Left kidney (tissue), 2 donors: ENCODE results near the gene KLC1. TPM values are rescaled to one million over a fixed set of nuclear protein-coding genes. Genes with fewer than 3 reads are reported as not detected.
A peak's percentile ranks its signal among the peaks of the same experiment; 100 is the strongest.
"Not testable (repeated sequence)": the region's sequence is repeated elsewhere in the genome, so short reads cannot be mapped to it uniquely, and the experiment has no call there.

Experiments
- DNase-seq: peaks from one replicate; pipeline ENCODE4 v3.0.0-alpha.2; 2013
- polyA plus RNA-seq: library from polyadenylated mRNA; unstranded; fragments of 120-200 nt; gene quantifications from one replicate; pipeline ENCODE4 v1.2.1, GENCODE V29; 2013; ENCODE audit not compliant: insufficient read length

The KLC1 gene
- polyA plus RNA-seq, 1 donor = 138 TPM

- no peak for DNase-seq
Measured at GRCh38 chr14:103623883-103624482, 5.0 kb upstream of the KLC1 start.

- DNase-seq = no peak
Measured at GRCh38 chr14:103624860-103625259, 4.2 kb upstream of the KLC1 start.

- no peak for DNase-seq
Measured at GRCh38 chr14:103625356-103626095, 3.5 kb upstream of the KLC1 start.

GRCh38 chr14:103626146-103626850, 2.7 kb upstream of the KLC1 start:
- DNase-seq = no peak

GRCh38 chr14:103627073-103628025, 1.7 kb upstream of the KLC1 start:
- DNase-seq = no peak

GRCh38 chr14:103628221-103628683, 759 bp upstream of the KLC1 start:
- peak; percentile 34 for DNase-seq

- DNase-seq = peak; percentile 32
Measured at GRCh38 chr14:103629503-103630121, 601 bp downstream of the KLC1 start.

GRCh38 chr14:103630364-103631108, 1.5 kb downstream of the KLC1 start:
- DNase-seq = no peak

- DNase-seq = no peak
Measured at GRCh38 chr14:103633391-103633790, 4.4 kb downstream of the KLC1 start.

- DNase-seq = no peak
Measured at GRCh38 chr14:103634156-103634555, 5.1 kb downstream of the KLC1 start.

GRCh38 chr14:103638594-103638993, 9.6 kb downstream of the KLC1 start:
- DNase-seq = no peak

- DNase-seq = no peak
Measured at GRCh38 chr14:103641161-103641560, 12.2 kb downstream of the KLC1 start.

GRCh38 chr14:103646189-103646588, 17.2 kb downstream of the KLC1 start:
- no peak for DNase-seq

- DNase-seq = no peak
Measured at GRCh38 chr14:103649001-103649400, 20.0 kb downstream of the KLC1 start.

GRCh38 chr14:103650213-103650612, 21.2 kb downstream of the KLC1 start:
- DNase-seq = no peak

- DNase-seq = no peak
Measured at GRCh38 chr14:103651585-103651984, 22.6 kb downstream of the KLC1 start.

GRCh38 chr14:103652806-103653205, 23.8 kb downstream of the KLC1 start:
- no peak for DNase-seq

GRCh38 chr14:103653336-103653735, 24.3 kb downstream of the KLC1 start:
- DNase-seq = not testable (repeated sequence)

GRCh38 chr14:103653805-103654204, 24.8 kb downstream of the KLC1 start:
- DNase-seq = no peak

- no peak for DNase-seq
Measured at GRCh38 chr14:103654619-103655018, 25.6 kb downstream of the KLC1 start.
